Ovary (tissue), 9 donors: Measurements from ENCODE around the gene CACNB2. TPM values are rescaled to one million over a fixed set of nuclear protein-coding genes. Genes with fewer than 3 reads are reported as not detected.

Experiments
- DNase-seq, 5 donors: peaks; one replicate each; pipeline ENCODE4 v3.0.0-alpha.2; 2019 to 2020
- H3K27ac ChIP-seq, 2 donors: fragments of 200-600 bp; one replicate each; pipeline versions ENCODE4 v1.5.1 to v1.8.0; 2019 to 2022
- H3K27me3 ChIP-seq: fragments of 200-600 bp; one replicate; pipeline ENCODE4 v1.8.0; 2022
- H3K36me3 ChIP-seq: fragments of 200-600 bp; sonication (generic); one replicate; pipeline ENCODE4 v1.5.1; 2019
- H3K4me1 ChIP-seq: one replicate; pipeline ENCODE4 v1.8.1; 2013; ENCODE audit warnings: mild to moderate bottlenecking, moderate library complexity; ENCODE audit not compliant: insufficient read depth
- H3K4me3 ChIP-seq: fragments of 200-600 bp; sonication (generic); one replicate; pipeline ENCODE4 v1.5.1; 2017
- H3K9me3 ChIP-seq, 2 donors: fragments of 200-600 bp in 1 of 2; sonication (generic) in 1 of 2; one replicate each; pipeline versions ENCODE4 v1.5.1 to v1.8.1; 2013 to 2019; ENCODE audit warnings: mild to moderate bottlenecking in 1 of 2, moderate library complexity in 1 of 2
- EP300 ChIP-seq: sonication (generic); formaldehyde crosslinking; IDR thresholded peaks from one replicate; pipeline ENCODE4 v1.6.1; 2017; ENCODE audit warnings: antibody characterized with exemption
- POLR2A ChIP-seq: fragments of 450-650 bp; IDR thresholded peaks from one replicate; pipeline ENCODE4 v1.6.1; 2017; ENCODE audit warnings: antibody characterized with exemption, mild to moderate bottlenecking, moderate library complexity
- WGBS, 3 donors: extraction: QIAGEN DNeasy Blood & Tissue Kit in 1 of 3; methylation state at CpG; one replicate each; pipeline versions ENCODE4 v1.1.5 to v1.1.7; 2013 to 2017; 5-methylcytosine and 5-hydroxymethylcytosine counted together
- intact Hi-C, 4 donors: fragments of 100-400 bp; cut with DNase I; formaldehyde crosslinking; loops; one replicate each; pipeline versions ENCODE4 v1.11.0 to v1.15.1; 2022 to 2023
- polyA plus RNA-seq, 2 donors: library from polyadenylated mRNA; stranded (reverse); fragments of 200-250 nt in 1 of 2; fragments of 350-450 nt in 1 of 2; fragmentation: Illumina TruSeq in 1 of 2; extraction: RNeasy Lipid Tissue Mini Kit (QIAGEN cat#74804) in 1 of 2; gene quantifications; one replicate each; pipeline ENCODE4 v1.2.3, GENCODE V29; 2013 to 2014
- total RNA-seq, 7 donors: library from RNA; depleted of rRNA in 2 of 7; stranded (reverse); fragments of >200 nt in 2 of 7; fragmentation: NEBNext Ultra II Directional in 3 of 7; extraction: Animal tissue kit (Norgen Biotek cat#: 25700) in 3 of 7; gene quantifications; one replicate each; pipeline versions ENCODE4 v1.1.0 to v1.2.4, GENCODE V29; 2016 to 2023
- TF ChIP-seq, protein P1 (sequence below), 3 donors: fragments of 450-650 bp in 2 of 3; fragments of 200-600 bp in 1 of 3; IDR thresholded peaks; one replicate each; pipeline versions ENCODE4 v1.5.1 to v1.8.0; 2016 to 2022; ENCODE audit warnings: antibody characterized with exemption in 3 of 3, mild to moderate bottlenecking in 1 of 3
- donor health status: DM: no; HTN: no; CAD: no; lungs with moderate emphysema.
- donor health status: DM: no; HTN: no; CAD: no.
- donor health status: Bipolar disorder and iron deficiency.
- donor health status: DM: yes; HTN: yes; CAD: no.
- donor health status: DM: no; HTN: no; CAD: no.
- donor health status: DM: yes; HTN: yes; CAD: no.

The CACNB2 gene
- total and polyA plus RNA-seq, 9 donors: 8.9 to 60.9 (median 23.8) TPM

DNA sequence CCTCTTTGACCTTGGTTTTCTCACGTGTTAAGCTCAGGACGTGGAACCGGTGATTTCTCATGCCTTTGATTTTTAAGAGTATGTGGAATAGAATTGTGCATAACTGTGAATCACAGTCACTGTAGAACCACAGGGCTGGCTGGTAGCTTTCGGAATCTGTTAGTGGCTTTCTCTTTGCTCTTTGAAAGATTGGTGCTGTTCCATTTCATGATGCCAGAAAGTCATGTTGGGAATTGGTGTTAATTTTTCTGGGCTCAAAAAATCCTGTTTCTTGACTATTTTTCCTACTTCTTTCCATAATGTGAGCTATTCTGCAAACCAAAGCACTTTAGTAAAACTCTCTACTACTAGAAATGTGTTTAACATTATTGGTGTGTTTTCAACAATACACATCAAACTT lies 73.0 kb downstream of the CACNB2 start:
- DNase-seq: no peak
- Histone ChIP-seq H3K4me1 (peaks cover 2% of the 10 kb centered on the region), H3K27me3 (no peaks in the 10 kb centered on the region), H3K4me3 (no peak overlapping the region), H3K9me3 (no peaks in the 10 kb centered on the region), H3K36me3 (no peaks in the 10 kb centered on the region), H3K27ac (no peak overlapping the region)
- intact Hi-C loops: loop anchor here in 2 of 4 donors (10.0 kb wide), 2 partner anchors 68 to 298 kb away; partner anchors contain the start of gene CACNB2 (in 1 of the 2)
- TF ChIP-seq EP300: no peak
- no peak for TF ChIP-seq POLR2A
- TF ChIP-seq, protein P1, sequence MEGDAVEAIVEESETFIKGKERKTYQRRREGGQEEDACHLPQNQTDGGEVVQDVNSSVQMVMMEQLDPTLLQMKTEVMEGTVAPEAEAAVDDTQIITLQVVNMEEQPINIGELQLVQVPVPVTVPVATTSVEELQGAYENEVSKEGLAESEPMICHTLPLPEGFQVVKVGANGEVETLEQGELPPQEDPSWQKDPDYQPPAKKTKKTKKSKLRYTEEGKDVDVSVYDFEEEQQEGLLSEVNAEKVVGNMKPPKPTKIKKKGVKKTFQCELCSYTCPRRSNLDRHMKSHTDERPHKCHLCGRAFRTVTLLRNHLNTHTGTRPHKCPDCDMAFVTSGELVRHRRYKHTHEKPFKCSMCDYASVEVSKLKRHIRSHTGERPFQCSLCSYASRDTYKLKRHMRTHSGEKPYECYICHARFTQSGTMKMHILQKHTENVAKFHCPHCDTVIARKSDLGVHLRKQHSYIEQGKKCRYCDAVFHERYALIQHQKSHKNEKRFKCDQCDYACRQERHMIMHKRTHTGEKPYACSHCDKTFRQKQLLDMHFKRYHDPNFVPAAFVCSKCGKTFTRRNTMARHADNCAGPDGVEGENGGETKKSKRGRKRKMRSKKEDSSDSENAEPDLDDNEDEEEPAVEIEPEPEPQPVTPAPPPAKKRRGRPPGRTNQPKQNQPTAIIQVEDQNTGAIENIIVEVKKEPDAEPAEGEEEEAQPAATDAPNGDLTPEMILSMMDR (IDR thresholded peaks at IDR 0.05): no peak
- 80 to 86% (median 83%) methylated on average over 4 of the region's 4 CpGs for WGBS, 3 donors

DNA sequence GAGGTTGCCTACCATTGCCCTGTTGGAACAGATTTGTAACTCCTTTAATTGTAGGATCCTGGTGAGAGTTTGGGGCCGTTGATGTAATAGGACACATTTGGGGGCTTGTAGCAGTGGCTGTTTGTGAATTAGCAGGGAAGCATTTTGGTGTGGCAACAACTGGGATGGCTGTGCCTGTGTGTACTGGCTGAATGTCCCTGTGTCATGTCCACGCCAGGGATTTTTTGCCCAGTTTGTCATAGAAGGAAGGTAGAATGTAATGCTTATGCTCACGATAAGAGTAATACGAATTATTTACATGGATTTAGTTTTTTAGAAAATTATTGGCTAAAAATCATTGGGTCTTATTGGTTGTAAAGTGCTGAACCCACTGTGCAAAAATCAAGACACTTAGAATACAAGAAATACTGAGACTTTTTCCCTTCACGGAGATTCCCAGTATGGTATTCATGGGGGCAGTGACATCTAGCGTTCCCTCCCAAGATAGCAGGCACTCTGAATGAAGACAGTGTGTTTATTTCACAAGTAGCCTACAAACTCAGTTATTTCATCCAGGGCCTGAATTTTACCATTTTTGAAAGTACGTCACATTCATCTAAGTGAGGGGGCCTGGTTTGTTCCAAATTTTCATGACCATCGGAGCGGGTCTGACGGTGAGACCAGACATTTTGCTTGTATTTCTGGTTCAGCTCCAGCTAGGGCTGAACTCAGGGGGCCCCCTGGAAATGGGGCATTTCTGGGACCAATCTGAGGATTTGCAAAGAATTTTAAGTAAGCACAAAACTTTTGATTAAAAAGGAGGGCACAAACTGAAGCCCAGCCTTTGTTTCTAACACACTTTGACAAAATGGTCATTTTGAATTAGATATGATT lies 74.7 kb downstream of the CACNB2 start:
- intact Hi-C loops: loop anchor here in 3 of 4 donors (5.0 to 10.0 kb wide), 4 partner anchors 70 to 608 kb away; partner anchors contain the start of gene CACNB2 (in 2 of the 3)
- H3K9me3 ChIP-seq: no peaks in the 10 kb centered on the region
- 22 to 24% (median 23%) methylated on average over 10 of the region's 10 CpGs for WGBS, 3 donors
- H3K4me1 ChIP-seq: peaks cover 2% of the 10 kb centered on the region
- no peak overlapping the region for H3K4me3 ChIP-seq
- no peaks in the 10 kb centered on the region for H3K27me3 ChIP-seq
- peak; percentile 64 to 80 (median 69) for DNase-seq
- TF ChIP-seq EP300 (no peak), POLR2A (no peak)
- TF ChIP-seq, protein P1 (IDR thresholded peaks at IDR 0.05): peak; percentile 75 to 86 (median 84)
- H3K36me3 ChIP-seq: no peaks in the 10 kb centered on the region
- peak overlapping the region in 1 of 2 donors; percentile 65 for H3K27ac ChIP-seq

DNA sequence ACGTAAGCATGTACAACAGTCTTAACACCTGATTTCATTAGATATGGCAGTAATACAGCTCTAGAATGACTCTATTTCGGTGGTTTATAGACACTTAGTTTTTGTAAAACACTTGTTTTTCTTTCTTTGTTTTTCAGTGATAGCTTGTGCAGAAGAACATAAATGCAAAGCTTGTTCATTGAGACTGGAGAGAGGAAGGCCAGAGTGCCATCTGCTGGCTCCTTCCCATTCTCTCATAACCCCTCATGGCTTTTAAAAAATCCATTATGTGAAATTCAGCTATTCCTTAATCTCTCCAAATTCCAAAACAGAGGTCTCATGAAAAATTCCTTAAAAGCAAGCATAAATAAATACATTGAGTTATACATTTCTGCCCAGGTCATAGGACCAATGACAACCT lies 76.3 kb downstream of the CACNB2 start:
- Histone ChIP-seq H3K4me3 (no peak overlapping the region), H3K9me3 (no peaks in the 10 kb centered on the region), H3K4me1 (peaks cover 2% of the 10 kb centered on the region), H3K36me3 (no peaks in the 10 kb centered on the region), H3K27ac (no peak overlapping the region), H3K27me3 (no peaks in the 10 kb centered on the region)
- intact Hi-C loops: loop anchor here in 3 of 4 donors (5.0 to 10.0 kb wide), 4 partner anchors 72 to 609 kb away; partner anchors contain the start of gene CACNB2 (in 2 of the 3)
- TF ChIP-seq, protein P1 (IDR thresholded peaks at IDR 0.05): peak in 2 of 3 donors; percentile 20 to 34
- TF ChIP-seq EP300: no peak
- 24 to 42% (median 37%) methylated on average over 2 of the region's 2 CpGs for WGBS, 3 donors
- DNase-seq: peak in 3 of 5 donors; percentile 47 to 50 (median 48)

DNA sequence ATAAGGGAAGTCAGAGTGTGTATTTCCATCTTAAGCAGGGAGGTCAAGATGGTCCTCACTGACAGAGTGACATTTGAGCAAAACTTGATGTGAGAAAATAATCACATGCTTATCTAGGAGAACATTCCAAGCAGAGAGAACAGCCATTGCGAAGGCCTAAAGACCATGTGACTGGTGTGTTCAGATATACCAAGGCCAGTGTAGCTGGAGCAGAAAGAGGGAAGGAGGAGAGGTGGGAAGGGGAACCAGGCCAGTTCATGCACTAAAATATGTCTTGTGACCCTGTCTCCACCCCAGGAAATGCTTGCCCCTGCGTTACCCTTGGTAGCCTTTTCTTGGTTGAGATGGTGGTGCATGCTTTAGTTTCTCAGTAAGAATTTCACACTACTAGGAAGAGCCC lies 77.4 kb downstream of the CACNB2 start:
- H3K36me3 ChIP-seq: no peaks in the 10 kb centered on the region
- H3K4me1 ChIP-seq: peaks cover 2% of the 10 kb centered on the region
- intact Hi-C loops: loop anchor here in 3 of 4 donors (5.0 to 10.0 kb wide), 4 partner anchors 73 to 610 kb away; partner anchors contain the start of gene CACNB2 (in 2 of the 3)
- no peaks in the 10 kb centered on the region for H3K9me3 ChIP-seq
- TF ChIP-seq POLR2A (no peak), EP300 (no peak)
- TF ChIP-seq, protein P1 (IDR thresholded peaks at IDR 0.05): no peak
- H3K4me3 ChIP-seq: no peak overlapping the region
- H3K27ac ChIP-seq: no peak overlapping the region
- no peak for DNase-seq
- WGBS, 3 donors: 81 to 91% (median 89%) methylated on average over 2 of the region's 2 CpGs
- H3K27me3 ChIP-seq: no peaks in the 10 kb centered on the region
